A172 (cell line): ENCODE data around the gene LAPTM5. TPM values are rescaled to one million over a fixed set of nuclear protein-coding genes. Genes with fewer than 3 reads are reported as not detected.

Experiments
- DNase-seq: peaks from one replicate; pipeline ENCODE4 v3.0.0-alpha.2; 2015; ENCODE audit warnings: low spot score
- total RNA-seq: library from RNA; depleted of rRNA; stranded (reverse); fragments of >200 nt; shearing (Covaris generic); gene quantifications from 2 replicates; pipeline ENCODE4 v1.2.3, GENCODE V29; 2014

The LAPTM5 gene
- total RNA-seq, 1 experiment from 2014 or later = not detected

DNA sequence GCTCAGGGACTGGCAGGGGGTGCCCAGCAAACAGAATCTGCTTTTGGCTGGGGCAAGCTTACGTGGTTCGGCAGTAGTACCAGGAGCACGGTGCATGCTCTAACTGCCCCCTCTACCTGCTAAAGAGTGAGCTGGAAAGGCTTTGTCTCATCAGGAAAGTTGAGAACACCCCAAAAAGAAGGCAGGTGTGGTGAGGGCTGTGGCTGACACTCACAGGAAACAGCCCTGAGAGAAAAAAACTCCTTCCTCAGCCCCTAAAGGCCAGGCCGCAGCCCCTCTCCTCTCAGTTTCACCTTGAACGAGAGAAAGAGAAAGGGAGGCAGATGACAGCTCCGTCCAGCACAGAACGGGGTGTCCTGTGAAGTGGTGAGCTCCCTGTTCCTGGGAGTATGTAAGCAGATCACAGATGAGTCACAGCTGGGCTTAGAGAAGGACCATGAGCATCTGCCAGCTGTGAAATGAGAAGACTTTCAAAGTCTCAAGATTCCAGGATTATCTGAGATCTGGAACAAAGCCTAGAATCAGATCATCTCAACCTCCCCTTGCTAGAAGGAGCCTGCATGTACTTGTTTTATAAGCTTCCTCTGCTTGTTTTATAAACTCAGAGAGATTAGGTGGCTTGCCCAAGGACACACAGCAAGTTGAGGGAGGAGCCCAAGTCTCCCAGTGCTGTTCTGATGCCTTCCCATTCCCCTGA, 13.4 kb downstream of the LAPTM5 start:
- DNase-seq = no peak

GRCh38 chr1:30743584-30744059, 14.0 kb downstream of the LAPTM5 start:
- peak; percentile 21 for DNase-seq

- no peak for DNase-seq
Observed at GRCh38 chr1:30742963-30743559, 14.5 kb downstream of the LAPTM5 start.

- no peak for DNase-seq
Observed at GRCh38 chr1:30742300-30742962, 15.1 kb downstream of the LAPTM5 start.

DNA sequence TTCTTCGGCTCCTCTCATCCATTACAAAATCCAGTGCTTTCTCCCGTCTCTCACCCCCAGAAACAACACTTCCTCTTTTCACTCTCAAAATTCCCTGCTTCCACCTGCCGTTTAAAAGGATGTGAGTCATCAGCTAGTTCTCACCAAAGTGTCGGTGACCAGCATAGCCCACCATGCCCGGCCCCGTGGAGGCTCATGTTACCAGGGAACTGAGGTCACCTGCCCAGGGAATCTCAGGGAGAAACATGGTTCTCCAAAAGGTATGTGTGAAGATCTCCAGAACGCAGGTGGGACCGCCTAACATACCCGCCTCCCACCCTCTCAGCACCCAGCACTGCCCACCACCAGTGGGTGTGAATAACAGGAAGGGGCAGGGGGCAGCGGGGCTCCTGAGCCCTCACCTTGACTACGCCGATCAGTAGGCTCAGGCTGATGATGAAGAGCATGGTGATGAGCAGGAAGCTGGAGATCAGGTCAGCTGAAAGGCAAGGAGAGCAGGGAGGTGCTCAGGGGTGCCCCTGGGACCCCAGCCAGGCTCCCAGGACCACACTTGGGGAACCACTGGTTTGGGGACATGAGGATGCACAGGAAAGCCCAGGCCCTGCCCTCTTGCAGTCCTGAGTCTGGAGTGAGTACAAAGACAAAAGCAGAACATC, 16.2 kb downstream of the LAPTM5 start:
- DNase-seq = peak; percentile 60

- no peak for DNase-seq
Observed at GRCh38 chr1:30740251-30741238, 17.0 kb downstream of the LAPTM5 start.

DNA sequence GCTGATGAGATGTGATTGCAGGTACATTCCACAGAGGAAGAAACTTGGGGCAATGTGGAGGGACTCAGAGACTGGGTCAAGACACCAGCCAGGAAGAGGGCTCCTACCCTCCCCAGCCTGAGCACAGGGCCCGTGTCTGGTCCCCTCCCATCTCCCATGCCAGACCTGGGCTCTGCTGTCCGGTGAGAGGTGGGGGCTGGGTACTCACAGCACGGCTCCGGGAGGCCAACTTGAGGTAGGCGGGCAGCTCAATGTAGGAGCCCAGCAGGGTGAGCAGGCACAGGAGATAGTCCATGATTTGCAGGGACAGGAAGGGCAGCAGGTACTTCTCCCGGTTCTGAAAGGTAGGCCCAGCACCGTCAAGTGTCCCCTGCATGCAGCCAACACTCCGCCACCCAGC, 18.0 kb downstream of the LAPTM5 start:
- DNase-seq = no peak

GRCh38 chr1:30738715-30739559, 18.6 kb downstream of the LAPTM5 start:
- no peak for DNase-seq

GRCh38 chr1:30738040-30738714, 19.4 kb downstream of the LAPTM5 start:
- DNase-seq = no peak

DNA sequence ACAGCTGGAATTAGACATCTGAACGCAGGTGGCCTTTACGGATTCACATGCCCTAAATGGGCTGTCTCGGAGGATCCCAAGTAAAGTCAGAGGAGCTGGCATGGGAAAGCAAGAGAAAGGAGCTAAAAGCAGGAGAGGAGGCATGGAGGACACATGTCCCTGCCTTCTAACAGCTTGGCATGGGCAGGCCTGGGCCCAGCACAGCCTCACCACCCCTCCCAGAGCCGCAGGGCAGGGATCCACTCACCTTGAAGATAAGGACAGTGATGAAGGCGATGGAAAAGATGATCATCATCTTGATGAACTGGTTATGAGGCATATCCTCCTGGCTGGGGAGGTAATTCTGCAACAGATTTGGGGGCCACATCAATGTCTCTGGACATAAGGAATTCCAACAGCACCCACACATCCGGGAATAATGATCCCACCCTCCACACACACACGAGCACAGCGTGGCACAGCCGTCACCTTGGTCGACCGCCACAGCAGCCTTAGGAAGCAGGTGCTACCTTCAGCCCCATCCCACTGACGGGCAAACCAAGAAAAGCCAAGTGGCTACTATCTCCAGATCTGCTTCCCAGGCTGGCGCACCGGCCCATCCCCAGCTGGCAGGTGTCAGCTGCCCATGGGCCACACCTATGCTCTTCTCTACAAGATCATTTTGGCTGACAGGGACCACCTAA, 20.1 kb downstream of the LAPTM5 start:
- DNase-seq = no peak

DNA sequence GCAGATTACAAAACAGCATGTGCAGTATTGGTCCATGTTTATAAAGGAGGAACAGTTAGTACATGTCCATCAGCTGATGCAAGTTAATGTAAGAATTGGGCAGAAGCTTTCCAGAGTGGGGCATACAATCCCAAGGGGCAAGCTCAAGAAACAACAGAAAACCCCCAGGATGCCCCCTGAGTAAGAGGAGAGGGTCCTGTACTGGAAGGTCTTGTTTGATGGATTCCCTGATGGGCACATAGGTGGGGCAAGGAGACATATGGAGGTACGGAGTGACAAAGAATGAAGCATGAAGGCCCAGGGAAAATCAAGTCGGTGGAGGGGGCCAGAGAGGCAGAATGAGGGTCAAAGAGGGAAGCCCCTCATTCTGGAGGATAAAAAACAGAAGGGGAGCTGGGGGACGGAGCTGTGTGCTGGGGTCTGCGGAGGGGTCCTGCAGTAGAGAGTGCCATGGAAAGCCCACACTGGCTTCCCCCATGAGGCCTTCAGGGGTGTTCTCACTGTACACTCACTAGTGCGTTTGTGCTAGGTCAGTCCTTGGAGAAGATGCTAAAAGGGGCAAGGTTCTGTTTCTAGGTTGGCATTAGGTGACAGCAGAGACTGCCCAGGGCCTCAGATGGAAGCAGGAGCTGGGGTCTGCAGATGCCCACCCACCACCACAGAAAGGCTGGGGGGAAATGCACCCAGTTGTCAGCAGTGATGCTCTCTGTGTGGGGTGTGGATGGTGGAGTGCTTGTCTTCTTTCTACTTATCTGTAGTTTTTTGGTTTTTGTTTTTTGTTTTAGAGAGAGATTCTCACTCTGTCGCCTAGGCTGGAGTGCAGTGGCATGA, 21.7 kb downstream of the LAPTM5 start:
- DNase-seq = no peak

DNA sequence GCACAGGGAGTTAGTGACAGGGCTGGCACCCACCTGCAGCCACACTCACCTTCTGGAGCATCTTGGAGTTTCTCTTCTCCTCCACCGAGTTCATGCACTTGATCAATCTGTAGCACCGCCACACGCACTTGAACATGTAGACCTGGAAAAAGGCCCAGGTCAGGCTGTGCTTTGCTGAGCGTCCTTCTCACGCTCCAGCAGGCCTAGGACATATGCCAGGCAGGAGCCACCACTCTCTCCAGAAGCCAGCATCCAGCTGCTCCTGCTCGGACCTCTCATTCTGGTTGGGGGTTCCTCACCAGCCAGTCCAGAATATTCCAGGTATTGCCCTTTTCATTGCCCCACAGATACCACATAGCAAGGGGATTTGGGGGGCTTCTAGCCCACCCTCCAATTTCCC, 22.4 kb downstream of the LAPTM5 start:
- DNase-seq = no peak

- no peak for DNase-seq
Observed at GRCh38 chr1:30734580-30734979, 23.0 kb downstream of the LAPTM5 start.

GRCh38 chr1:30734106-30734505, 23.5 kb downstream of the LAPTM5 start:
- DNase-seq = no peak

DNA sequence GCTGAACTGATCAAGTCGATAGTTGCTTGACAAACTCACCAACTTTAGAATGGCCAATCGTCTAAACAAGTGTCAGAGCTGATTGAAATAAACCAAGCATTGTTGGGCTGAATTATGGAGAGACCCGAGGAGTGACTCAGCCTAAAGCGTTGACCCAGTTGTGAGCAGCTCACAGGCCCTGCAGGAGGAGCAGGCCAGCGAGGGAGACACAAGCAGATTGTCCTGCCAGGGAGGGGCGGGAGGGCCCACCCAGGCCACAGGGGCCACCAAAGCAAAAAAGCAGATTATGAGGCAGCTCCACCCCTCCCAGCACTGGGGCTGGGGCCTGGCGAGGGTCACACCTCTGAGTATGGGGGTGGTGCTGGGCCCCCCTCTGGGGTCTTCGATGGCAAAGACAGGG, 24.1 kb downstream of the LAPTM5 start:
- DNase-seq = no peak

DNA sequence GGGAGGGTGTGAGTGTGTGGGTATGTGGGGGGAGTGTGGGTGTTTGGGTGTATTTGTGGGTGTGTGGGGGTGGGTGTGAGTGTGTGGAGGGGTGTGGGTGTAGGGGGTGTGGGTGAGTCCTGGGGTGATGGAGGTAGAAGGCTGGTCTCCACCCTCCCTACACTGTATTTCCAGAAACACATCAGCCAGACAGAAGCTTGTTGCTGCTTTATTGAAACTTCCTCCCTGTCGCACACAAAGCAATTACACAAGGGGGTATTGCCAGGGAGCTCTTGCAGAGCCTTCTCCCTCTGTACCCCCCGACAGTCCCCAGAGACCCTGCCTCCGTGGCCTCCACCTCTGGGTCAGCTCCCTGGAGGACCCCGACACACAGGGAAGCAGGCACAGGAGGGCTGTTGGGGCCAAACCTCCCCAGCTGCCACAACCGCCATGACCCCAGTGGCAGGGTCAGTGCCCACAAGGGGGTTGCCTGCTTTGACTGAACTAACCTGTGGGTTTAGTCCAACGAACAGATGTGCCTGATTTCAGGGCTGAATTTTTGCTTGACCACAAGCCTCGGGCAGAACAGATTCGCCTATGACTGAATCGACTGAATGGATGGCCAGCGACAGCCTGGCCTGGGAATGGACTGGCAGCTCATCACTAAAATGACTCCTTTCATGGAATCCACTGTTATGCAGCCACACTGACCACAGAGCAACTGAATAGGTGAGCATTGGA, 25.1 kb downstream of the LAPTM5 start:
- DNase-seq = peak; percentile 51

DNA sequence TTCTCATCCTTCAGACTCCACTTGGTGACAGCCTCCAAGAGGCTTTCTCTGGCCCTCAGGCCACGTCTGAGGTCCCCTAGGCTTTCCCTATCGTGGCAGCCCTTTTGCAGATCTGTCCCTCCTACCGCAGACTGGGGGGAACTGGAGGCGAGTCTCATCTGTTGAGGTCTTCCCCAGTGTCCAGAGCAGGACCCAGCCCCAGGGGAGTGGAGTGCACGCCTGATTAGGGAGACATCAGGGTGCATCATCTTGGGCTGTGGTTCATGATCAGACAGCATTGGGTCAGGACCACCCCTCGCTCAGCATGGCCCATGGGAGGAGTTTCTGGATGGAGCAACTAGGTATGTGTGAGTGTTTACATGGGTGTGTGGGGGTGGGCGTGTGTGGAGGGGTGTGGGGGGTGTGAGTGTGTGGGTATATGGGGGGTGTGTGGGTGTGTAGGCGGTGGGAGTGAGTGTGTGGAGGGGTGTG, 25.7 kb downstream of the LAPTM5 start:
- DNase-seq = no peak
